IPS DF 6.9 (cell line): ENCODE results near the gene KSR1.
"Not testable (repeated sequence)": the region's sequence is repeated elsewhere in the genome, so short reads cannot be mapped to it uniquely, and the experiment has no call there.

ENCODE experiments used
- DNase-seq: peaks from one replicate; pipeline ENCODE4 v3.0.0-alpha.2; 2013; ENCODE audit warnings: low read depth, low spot score
- H3K27ac ChIP-seq: one replicate; pipeline ENCODE4 v1.5.1; 2013; ENCODE audit warnings: low read length, control low read depth
- H3K27me3 ChIP-seq: 2 replicates; pipeline ENCODE4 v1.6.1; 2013; ENCODE audit warnings: mild to moderate bottlenecking, low read length; ENCODE audit not compliant: control insufficient read depth, insufficient read depth
- H3K36me3 ChIP-seq: 2 replicates; pipeline ENCODE4 v1.6.1; 2013; ENCODE audit warnings: low read length; ENCODE audit not compliant: control insufficient read depth, insufficient read depth
- H3K4me1 ChIP-seq: 2 replicates; pipeline ENCODE4 v1.6.1; 2013; ENCODE audit warnings: low read length; ENCODE audit not compliant: control insufficient read depth, insufficient read depth
- H3K4me3 ChIP-seq: 2 replicates; pipeline ENCODE4 v1.5.1; 2013; ENCODE audit warnings: mild to moderate bottlenecking, low read length
- H3K9me3 ChIP-seq: 2 replicates; pipeline ENCODE4 v1.6.1; 2013; ENCODE audit warnings: low read length, inconsistent platforms; ENCODE audit not compliant: control insufficient read depth, insufficient read depth
- WGBS: extraction: QIAGEN DNeasy Blood & Tissue Kit; methylation state at CpG from one replicate; pipeline ENCODE4 v1.1.7; 2013; ENCODE audit warnings: mixed read lengths, missing lambda C conversion rate; ENCODE audit not compliant: insufficient read length, insufficient coverage; 5-methylcytosine and 5-hydroxymethylcytosine counted together

KSR1 gene

DNA sequence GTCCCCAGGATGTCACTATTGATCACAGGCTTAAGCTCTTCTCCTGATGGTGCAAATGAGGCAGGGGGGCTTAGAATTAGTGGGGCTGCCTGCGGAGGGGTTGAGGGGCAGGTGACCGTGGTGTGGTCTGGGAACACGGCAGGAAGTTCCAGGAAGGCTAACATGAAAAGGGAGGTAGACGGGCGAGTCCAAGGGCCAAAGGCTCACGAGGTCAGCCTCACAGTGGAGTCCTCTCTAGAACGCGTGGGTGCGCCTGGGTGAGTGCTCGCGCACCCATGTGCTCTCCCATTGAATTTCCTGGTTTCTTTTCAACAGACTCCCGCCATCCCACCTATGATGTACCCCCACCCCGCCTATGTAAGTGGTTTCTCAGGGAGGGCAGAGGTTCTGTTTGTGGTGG, 190.0 kb downstream of the KSR1 start:
- no peaks in the 10 kb centered on the region for H3K36me3 ChIP-seq
- no peak overlapping the region for H3K27ac ChIP-seq
- H3K4me1 ChIP-seq = no peaks in the 10 kb centered on the region
- no peak for DNase-seq
- no CpG with 5 or more reads among the region's 13 CpGs for WGBS
- no peaks in the 10 kb centered on the region for H3K27me3 ChIP-seq
- no peak overlapping the region for H3K4me3 ChIP-seq
- no peaks in the 10 kb centered on the region for H3K9me3 ChIP-seq

DNA sequence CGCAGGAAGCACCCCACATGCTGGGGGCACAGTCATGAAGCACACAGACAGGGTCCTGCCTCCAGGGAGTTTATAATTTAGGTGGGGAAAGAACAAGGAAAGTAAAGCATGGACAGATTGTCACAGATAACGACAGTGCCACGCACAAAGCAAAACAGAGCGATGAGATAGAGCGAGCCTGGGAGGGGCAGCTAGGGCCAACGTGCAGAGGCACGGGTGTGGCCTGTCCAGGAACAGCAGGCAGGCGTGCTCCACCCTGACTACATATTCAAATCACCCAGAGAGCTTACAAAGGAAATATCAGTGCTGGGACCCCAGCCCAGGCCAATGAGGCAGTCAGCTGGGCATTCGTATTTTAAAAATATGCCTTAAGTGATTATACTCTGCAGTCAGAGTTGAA, 191.5 kb downstream of the KSR1 start:
- no peak for DNase-seq
- Histone ChIP-seq H3K27me3 (no peaks in the 10 kb centered on the region), H3K36me3 (no peaks in the 10 kb centered on the region), H3K4me3 (no peak overlapping the region), H3K9me3 (no peaks in the 10 kb centered on the region), H3K4me1 (no peaks in the 10 kb centered on the region), H3K27ac (no peak overlapping the region)
- no CpG with 5 or more reads among the region's 9 CpGs for WGBS

DNA sequence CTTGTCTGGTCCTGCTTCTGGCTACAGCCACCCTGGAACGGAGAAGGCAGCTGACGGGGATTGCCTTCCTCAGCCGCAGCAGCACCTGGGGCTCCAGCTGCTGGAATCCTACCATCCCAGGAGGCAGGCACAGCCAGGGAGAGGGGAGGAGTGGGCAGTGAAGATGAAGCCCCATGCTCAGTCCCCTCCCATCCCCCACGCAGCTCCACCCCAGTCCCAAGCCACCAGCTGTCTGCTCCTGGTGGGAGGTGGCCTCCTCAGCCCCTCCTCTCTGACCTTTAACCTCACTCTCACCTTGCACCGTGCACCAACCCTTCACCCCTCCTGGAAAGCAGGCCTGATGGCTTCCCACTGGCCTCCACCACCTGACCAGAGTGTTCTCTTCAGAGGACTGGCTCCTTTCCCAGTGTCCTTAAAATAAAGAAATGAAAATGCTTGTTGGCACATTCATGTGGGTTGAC, 192.9 kb downstream of the KSR1 start:
- not testable (repeated sequence) for H3K4me3 ChIP-seq, H3K4me1 ChIP-seq, H3K36me3 ChIP-seq, H3K9me3 ChIP-seq, DNase-seq, H3K27ac ChIP-seq, H3K27me3 ChIP-seq
- no CpG with 5 or more reads among the region's 5 CpGs for WGBS

DNA sequence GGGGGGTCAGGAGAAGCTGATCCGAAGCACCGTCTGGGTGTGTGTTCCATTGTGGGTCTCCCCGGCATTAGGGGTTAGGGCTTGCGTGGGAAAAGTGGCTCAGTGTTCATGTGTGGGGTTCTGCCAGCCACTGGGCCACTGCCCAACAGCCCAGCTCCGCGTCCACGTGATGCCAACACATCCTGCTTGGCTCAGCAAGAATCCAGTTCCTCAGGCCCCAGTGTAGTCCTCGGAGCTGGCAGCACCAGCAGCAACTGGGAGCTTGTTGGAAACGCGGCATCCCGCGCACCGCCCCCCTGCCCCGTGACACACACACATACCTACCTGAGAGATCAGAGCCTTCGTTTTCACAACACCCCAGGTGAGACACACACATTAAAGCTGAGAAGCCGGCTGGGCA, 193.7 kb downstream of the KSR1 start:
- Histone ChIP-seq H3K4me3 (no peak overlapping the region), H3K27me3 (no peaks in the 10 kb centered on the region), H3K4me1 (0 out of 2 replicates have a peak, but pooled peaks cover 2% of the 10 kb centered on the region), H3K36me3 (no peaks in the 10 kb centered on the region), H3K9me3 (no peaks in the 10 kb centered on the region), H3K27ac (no peak overlapping the region)
- WGBS = no CpG with 5 or more reads among the region's 16 CpGs
- DNase-seq = no peak

DNA sequence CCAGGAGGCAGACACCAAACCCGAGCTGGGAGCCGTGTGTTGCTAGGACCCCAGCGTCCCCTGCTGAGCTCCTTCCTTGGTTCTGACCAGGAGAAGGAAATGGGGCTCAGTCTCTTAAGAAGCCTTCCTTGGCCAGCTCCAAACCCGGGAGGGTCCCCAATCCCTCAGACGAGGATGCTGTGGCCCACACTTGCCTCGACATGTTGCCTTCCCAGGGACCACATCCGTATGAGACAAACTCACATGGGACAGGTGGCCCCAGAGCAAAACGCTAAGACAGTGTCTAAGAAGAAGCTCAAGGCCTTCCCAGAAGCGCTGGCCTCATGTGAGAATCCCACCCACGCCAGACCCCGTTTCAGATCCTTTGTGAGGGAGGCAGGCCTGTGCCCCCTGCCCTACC, 194.6 kb downstream of the KSR1 start:
- Histone ChIP-seq H3K27me3 (no peaks in the 10 kb centered on the region), H3K4me3 (no peak overlapping the region), H3K9me3 (no peaks in the 10 kb centered on the region), H3K36me3 (no peaks in the 10 kb centered on the region), H3K27ac (no peak overlapping the region), H3K4me1 (0 out of 2 replicates have a peak, but pooled peaks cover 2% of the 10 kb centered on the region)
- no CpG with 5 or more reads among the region's 11 CpGs for WGBS
- DNase-seq = no peak

DNA sequence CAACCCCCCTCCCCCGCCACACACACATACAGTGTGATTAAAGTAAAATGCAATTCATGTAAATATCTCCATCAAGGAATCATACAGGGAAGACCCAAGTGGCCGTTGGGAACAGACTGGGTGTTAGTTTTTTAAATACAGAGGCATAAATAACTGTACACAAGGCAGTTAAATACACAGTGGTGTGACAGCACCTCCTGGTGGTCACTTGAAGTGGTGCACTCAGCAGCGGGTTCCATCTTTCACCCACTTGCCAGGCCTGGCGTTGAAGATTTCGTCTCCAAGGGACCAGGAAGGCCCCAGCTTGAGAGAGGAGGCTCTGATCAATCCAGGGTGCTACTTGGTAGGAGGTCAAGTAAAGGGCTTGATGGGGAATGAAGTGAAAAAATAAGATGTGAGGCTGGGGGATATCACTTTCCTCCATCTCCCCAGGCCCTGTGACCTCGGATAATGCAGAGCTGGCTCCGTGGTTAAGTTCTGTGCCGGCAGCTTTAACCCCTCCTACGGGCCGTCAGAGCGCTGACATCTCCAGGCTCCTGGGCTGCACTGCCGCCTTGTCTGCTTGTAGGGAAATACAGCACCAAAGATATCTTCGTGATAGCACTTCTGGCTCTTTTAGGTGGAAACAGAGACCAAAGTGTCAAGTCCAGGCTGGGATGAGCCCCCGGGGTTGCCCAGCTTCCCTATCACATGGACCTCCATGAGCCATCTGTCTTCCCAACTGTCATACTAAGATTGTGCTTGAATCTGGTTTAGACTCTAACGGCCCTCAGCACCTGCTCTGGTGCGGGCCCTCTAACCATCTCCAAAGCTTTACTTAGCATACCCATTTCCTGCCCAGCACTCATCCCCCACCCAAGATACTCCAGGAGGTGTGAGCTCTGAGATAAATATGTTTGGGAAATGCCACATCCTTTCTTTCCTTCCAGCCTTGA, 195.4 kb downstream of the KSR1 start:
- Histone ChIP-seq H3K36me3 (no peaks in the 10 kb centered on the region), H3K9me3 (no peaks in the 10 kb centered on the region), H3K27ac (no peak overlapping the region), H3K27me3 (no peaks in the 10 kb centered on the region), H3K4me1 (0 out of 2 replicates have a peak, but pooled peaks cover 2% of the 10 kb centered on the region), H3K4me3 (no peak overlapping the region)
- no CpG with 5 or more reads among the region's 16 CpGs for WGBS
- DNase-seq = peak; percentile 27

DNA sequence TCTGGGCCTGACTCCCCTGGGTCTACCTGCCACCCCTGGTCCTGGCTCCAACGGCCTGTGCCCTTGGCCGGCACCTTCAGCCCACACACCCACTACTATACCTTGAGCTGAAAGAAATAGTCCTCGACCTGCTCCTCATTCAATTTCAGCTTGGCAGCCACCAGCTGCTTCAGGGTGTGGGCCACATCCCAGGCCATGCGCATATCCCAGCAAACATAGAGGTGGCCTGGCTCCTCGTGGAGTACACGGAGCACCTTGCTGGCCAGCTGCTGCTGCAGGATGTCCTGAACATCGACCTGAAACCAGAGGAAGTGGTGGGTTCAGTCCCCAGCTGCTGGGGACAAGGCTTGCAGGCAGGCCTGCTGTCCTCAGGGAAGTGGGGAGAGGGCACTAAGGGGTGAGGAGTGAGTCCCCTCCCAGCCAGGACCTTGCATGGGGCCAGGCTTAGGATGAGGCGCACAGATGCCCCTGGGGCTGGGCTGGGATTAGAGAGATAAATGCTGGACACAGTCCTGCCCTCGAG, 197.3 kb downstream of the KSR1 start:
- not testable (repeated sequence) for DNase-seq, H3K4me3 ChIP-seq, H3K36me3 ChIP-seq, H3K27ac ChIP-seq, H3K4me1 ChIP-seq, H3K27me3 ChIP-seq, H3K9me3 ChIP-seq
- no CpG with 5 or more reads among the region's 9 CpGs for WGBS

DNA sequence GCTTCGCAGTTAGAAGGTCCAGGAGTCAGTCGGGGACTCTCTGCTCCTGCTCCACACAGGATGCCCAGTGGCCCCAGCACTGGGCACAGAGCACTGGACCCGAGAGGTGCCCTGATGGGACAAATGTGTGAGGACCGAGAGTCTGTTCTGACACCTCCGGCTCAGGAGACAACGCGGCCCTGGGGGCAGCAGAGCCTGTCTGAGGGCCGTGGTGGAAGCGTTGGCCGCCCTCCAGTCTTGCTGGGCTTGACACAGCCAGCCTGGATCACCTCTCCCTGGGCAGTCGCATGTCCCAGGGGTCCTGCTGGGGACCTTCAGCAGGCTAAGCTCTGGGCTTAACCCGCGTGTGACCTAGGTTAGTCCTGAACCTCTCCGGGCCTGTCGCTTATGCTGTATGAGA, 197.9 kb downstream of the KSR1 start:
- no peak for DNase-seq
- Histone ChIP-seq H3K36me3 (no peaks in the 10 kb centered on the region), H3K4me1 (0 out of 2 replicates have a peak, but pooled peaks cover 2% of the 10 kb centered on the region), H3K9me3 (no peaks in the 10 kb centered on the region), H3K27me3 (no peaks in the 10 kb centered on the region), H3K4me3 (no peak overlapping the region), H3K27ac (no peak overlapping the region)
- WGBS = no CpG with 5 or more reads among the region's 15 CpGs

DNA sequence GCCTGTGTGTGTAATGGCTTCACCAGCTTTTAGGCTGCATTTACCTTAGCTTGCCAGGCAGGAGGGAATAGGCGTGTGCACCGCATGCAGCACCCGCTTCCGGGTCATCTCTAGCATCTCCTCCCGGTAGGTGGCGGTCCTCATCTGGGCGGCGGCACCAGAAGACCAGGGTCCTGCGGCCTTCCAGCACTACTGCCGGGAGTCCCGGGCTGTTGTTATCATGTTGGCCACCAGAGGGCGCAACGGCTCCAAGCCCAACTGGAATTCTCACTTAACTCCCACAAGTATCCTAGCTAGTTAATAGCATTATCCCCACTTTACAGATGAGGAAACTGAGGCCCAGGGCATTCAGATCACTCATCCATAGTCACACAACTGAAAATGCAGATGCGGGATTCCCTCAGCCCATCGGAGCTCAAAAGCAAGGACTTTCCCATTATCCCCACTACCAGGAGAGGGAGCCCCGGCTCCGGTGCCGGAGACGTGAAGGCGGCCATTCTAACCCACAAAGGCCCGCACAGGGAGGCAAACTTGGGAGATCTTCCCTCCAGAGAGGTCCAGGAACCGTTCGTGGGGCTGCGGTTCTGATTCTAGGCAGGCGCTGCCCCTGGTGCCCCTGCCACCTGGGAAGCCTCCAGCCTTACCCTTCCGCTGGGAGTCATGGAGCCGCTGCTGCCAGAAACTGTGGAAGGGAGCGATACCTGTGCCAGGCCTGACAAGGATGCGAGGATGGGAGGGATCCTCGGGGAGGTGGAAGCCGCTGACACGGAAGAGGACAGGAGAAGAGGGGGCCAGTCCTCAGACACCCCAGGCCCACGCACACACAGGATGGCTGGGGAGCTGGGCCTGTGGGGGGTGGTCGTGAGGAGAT, 198.6 kb downstream of the KSR1 start:
- no peak overlapping the region for H3K27ac ChIP-seq
- no peaks in the 10 kb centered on the region for H3K36me3 ChIP-seq
- no peaks in the 10 kb centered on the region for H3K9me3 ChIP-seq
- H3K4me3 ChIP-seq = no peak overlapping the region
- no CpG with 5 or more reads among the region's 34 CpGs for WGBS
- peak; percentile 70 for DNase-seq
- H3K4me1 ChIP-seq = 0 out of 2 replicates have a peak, but pooled peaks cover 2% of the 10 kb centered on the region
- no peaks in the 10 kb centered on the region for H3K27me3 ChIP-seq

DNA sequence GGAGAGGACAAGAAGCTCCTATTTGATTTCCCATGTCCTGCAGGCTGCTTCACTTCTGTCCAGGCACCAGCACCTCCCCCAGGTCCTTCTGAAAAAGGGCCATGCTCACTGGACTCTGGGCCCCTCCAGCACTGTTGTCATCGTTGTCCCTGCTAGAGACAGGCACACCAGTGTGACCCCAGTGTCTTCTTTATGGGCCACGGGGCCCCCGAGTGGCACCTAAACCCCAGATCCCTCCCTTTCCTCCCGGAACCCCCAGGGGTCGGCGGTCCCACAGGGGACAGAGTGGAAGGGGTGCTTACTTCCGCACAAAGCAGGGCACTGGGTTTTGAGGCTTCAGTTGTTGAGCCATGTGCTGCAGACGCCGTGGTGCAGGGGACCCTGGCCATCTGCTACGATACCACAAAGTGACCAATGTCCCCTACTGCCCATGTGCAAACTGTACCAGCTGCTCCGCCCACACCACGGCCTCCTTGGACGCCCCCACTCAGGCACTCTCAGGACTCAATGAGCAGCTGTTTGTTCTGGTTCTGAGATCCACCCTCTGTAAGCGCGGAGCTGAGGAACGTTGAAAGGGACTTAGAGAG, 199.4 kb downstream of the KSR1 start:
- not testable (repeated sequence) for DNase-seq, H3K36me3 ChIP-seq, H3K27me3 ChIP-seq, H3K4me3 ChIP-seq, H3K27ac ChIP-seq, H3K4me1 ChIP-seq, H3K9me3 ChIP-seq
- WGBS = no CpG with 5 or more reads among the region's 16 CpGs
